HUES48 (cell line): ENCODE results near the gene BABAM2.
"Not testable (repeated sequence)": the region's sequence is repeated elsewhere in the genome, so short reads cannot be mapped to it uniquely, and the experiment has no call there.

Experiments
- H3K27ac ChIP-seq: one replicate; pipeline ENCODE4 v1.7.0; 2013; ENCODE audit warnings: low read depth, low read length, inconsistent platforms
- H3K27me3 ChIP-seq: 2 replicates; pipeline ENCODE4 v1.6.1; 2013; ENCODE audit warnings: mild to moderate bottlenecking, low read length; ENCODE audit not compliant: control insufficient read depth, insufficient read depth
- H3K36me3 ChIP-seq: 2 replicates; pipeline ENCODE4 v1.6.1; 2013; ENCODE audit warnings: low read length; ENCODE audit not compliant: control insufficient read depth, insufficient read depth
- H3K4me1 ChIP-seq: 2 replicates; pipeline ENCODE4 v1.6.1; 2013; ENCODE audit warnings: mild to moderate bottlenecking, low read length; ENCODE audit not compliant: control insufficient read depth, insufficient read depth
- H3K4me3 ChIP-seq: 2 replicates; pipeline ENCODE4 v1.5.1; 2013; ENCODE audit warnings: mild to moderate bottlenecking, low read depth, low read length
- H3K9ac ChIP-seq: 2 replicates; pipeline ENCODE4 v1.6.1; 2013; ENCODE audit warnings: mild to moderate bottlenecking, low read depth, low read length, moderate library complexity
- H3K9me3 ChIP-seq: 2 replicates; pipeline ENCODE4 v1.6.1; 2013; ENCODE audit warnings: low read length; ENCODE audit not compliant: control insufficient read depth, insufficient read depth

The BABAM2 gene

DNA sequence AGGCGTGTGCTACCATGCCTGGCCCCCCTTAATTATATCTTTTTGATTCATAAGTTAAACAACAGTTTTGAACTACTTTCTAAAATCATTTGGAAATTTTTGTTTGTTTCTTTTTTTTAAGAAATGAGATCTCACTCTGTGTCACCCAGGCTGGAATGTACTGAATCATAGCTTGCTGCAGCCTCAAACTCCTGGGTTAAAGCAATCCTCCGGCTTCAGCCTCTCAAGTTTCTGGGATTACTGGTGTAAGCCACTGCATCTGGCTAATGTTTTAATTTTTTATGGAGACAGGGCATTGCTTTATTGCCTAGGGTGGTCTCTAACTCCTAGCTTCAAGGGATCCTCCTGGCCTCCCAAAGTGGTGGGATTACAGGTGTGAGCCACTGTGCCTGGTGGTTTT is 71.5 kb downstream of the BABAM2 start:
- H3K4me1 ChIP-seq, result no peaks in the 10 kb centered on the region
- no peaks in the 10 kb centered on the region for H3K27me3 ChIP-seq
- H3K27ac ChIP-seq, result no peak overlapping the region
- no peaks in the 10 kb centered on the region for H3K36me3 ChIP-seq
- H3K9me3 ChIP-seq, result no peaks in the 10 kb centered on the region
- no peak overlapping the region for H3K4me3 ChIP-seq
- no peak overlapping the region for H3K9ac ChIP-seq

DNA sequence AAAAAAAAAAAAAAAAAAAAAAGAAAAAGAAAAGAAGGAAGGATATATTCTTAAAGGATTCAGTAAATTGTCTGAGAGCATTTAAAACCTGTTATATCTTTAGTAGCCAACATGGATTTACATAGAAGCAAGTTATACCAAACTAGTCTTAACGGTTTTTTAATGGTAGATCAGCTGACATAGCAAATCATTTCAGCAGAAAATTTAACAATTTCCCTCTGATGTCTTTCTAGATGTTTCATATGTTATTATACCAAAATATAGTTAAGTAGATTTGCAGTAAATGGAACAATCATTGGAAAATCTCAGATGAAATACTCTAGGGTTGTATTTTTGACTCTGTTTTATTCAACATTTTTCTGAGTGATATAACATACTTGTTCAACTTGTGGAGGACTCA is 72.9 kb downstream of the BABAM2 start:
- Histone ChIP-seq H3K36me3 (no peaks in the 10 kb centered on the region), H3K27ac (no peak overlapping the region), H3K27me3 (no peaks in the 10 kb centered on the region), H3K9ac (no peak overlapping the region), H3K4me3 (no peak overlapping the region), H3K4me1 (no peaks in the 10 kb centered on the region), H3K9me3 (no peaks in the 10 kb centered on the region)

DNA sequence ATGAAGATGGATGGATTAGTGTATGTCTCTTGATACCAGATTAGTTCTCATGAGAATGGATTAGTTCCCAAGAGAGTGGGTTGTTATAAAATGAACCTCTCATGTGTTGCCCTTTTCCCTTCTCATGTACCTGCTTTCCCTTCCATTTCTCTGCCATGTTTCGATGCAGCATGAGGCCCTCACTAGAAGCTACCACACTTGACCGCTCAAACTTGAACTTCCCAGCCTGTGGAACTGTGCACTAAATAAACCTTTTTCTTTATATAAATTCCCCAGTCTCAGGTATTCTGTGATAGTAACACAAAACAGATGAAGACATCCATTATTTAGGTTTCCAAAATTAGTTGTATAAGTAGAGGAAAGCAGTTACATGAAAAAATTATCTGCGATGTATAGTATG is 73.5 kb downstream of the BABAM2 start:
- H3K9me3 ChIP-seq, result no peaks in the 10 kb centered on the region
- H3K27ac ChIP-seq, result no peak overlapping the region
- H3K4me1 ChIP-seq, result no peaks in the 10 kb centered on the region
- H3K4me3 ChIP-seq, result no peak overlapping the region
- H3K9ac ChIP-seq, result no peak overlapping the region
- H3K36me3 ChIP-seq, result no peaks in the 10 kb centered on the region
- no peaks in the 10 kb centered on the region for H3K27me3 ChIP-seq

DNA sequence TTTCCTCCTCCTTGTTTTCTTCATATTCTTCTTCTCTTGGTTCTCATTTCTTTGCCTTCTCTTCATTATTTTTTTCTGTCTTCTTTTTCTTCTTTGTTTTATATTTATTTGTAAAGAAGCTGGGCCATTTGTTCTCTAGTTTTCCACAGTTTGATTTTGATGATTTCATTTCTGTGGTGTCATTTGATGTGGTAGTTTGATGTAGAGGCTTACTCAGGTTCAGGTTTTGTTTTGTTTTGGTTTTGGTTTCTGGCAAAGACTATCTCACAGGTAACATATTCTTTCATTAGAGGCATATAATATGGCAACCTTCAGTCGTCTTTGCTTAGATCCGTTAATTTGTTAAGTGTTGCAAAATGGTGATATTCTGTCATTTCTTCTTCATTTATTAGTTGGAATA is 75.3 kb downstream of the BABAM2 start:
- no peaks in the 10 kb centered on the region for H3K4me1 ChIP-seq
- H3K27me3 ChIP-seq, result no peaks in the 10 kb centered on the region
- H3K27ac ChIP-seq, result no peak overlapping the region
- H3K4me3 ChIP-seq, result no peak overlapping the region
- H3K9me3 ChIP-seq, result no peaks in the 10 kb centered on the region
- H3K9ac ChIP-seq, result no peak overlapping the region
- H3K36me3 ChIP-seq, result no peaks in the 10 kb centered on the region

DNA sequence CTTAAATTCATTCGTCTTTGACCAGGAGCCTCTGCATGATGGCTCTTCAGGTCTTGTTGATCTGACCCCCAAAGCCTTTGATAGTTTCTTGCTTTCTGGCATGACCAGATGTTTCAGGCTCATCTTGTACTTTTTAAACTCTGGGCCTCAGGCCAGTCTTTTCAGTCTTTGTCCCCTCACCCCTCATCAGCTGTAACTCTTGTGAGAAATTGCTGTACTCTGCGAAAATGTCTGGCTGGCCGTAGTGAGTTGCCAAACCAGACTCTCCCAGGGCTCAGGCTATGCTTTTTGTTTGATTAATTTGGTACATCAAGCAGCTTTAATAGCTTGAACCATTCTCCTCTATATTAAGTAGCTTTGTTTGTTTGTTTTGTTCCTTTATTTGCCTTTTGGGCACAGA is 75.9 kb downstream of the BABAM2 start:
- H3K27me3 ChIP-seq, result no peaks in the 10 kb centered on the region
- H3K4me3 ChIP-seq, result no peak overlapping the region
- H3K4me1 ChIP-seq, result no peaks in the 10 kb centered on the region
- no peaks in the 10 kb centered on the region for H3K9me3 ChIP-seq
- no peaks in the 10 kb centered on the region for H3K36me3 ChIP-seq
- no peak overlapping the region for H3K9ac ChIP-seq
- H3K27ac ChIP-seq, result no peak overlapping the region

DNA sequence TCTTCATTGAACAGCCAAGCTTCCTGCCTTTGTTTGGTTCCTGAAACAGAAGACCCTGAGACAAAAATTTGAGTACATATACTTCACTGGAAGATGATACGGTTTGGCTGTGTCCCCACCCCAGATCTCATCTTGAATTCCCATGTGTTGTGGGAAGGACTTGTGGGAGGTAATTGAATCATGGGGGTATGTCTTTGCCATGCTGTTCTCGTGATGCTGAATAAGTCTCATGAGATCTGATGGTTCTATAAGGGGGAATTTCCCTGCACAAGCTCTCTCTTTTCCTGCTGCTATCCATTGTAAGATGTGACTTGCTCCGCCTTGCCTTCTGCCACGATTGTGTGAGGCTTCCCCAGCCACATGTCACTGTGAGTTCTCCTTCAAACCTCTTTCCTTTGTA is 76.5 kb downstream of the BABAM2 start:
- Histone ChIP-seq H3K4me3 (no peak overlapping the region), H3K27ac (no peak overlapping the region), H3K9ac (no peak overlapping the region), H3K27me3 (no peaks in the 10 kb centered on the region), H3K4me1 (no peaks in the 10 kb centered on the region), H3K9me3 (no peaks in the 10 kb centered on the region), H3K36me3 (no peaks in the 10 kb centered on the region)

DNA sequence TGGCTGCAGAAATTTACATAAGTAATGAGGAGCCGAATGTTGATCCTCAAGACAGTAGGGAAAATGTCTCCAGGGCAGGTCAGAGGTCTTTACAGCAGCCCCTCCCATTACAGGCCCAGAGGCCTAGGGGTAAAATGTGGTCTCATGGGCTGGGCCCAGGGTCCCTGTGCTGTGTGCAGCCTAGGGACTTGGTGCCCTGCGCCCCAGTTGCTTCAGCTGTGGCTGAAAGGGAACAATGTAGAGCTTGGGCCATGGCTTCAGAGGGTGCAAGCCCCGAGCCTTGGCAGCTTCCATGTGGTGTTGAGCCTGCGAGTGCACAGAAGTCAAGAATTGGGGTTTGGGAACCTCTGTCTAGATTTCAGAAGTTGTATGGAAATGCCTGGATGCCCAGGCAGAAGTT is 77.5 kb downstream of the BABAM2 start:
- H3K4me1 ChIP-seq, H3K27ac ChIP-seq, H3K9ac ChIP-seq, H3K36me3 ChIP-seq, H3K9me3 ChIP-seq, H3K4me3 ChIP-seq, H3K27me3 ChIP-seq: not testable (repeated sequence)

DNA sequence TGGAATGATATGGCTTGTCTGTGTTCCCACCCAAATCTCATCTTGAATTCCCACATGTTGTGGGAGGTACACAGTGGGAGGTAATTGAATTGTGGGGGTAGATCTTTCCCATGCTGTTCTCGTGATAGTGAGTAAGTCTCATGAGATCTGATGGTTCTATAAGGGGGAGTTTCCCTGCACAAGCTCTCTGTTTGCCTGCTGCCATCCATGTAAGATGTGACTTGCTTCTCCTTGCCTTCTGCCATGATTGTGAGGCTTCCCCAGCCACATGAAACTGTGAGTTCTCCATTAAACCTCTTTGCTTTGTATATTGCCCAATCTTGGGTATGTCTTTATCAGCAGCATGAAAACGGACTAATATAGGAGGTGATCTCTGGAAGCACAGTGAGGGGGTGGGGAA is 78.4 kb downstream of the BABAM2 start:
- H3K36me3 ChIP-seq, H3K27ac ChIP-seq, H3K9me3 ChIP-seq, H3K27me3 ChIP-seq, H3K4me1 ChIP-seq, H3K9ac ChIP-seq, H3K4me3 ChIP-seq: not testable (repeated sequence)

DNA sequence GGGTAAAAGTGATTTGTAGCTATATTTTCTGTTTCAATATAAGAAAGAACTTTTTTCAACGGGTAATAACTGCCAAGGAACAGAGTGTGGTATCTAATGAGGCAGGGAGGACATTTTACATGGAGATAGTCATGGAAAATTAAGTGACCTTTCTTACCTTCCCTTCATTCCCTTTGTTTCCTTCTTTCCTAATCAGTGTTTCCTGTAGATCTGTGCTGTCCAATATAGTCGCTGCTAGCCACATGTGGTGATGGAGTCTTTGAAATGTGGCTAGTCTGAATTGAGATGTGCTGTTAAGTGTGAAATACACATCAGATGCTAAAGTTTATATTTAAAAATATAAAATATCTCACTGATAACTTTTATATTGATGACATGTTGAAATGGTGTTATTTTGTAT is 81.8 kb downstream of the BABAM2 start:
- H3K27me3 ChIP-seq, result no peaks in the 10 kb centered on the region
- H3K4me1 ChIP-seq, result peaks cover 12% of the 10 kb centered on the region
- no peak overlapping the region for H3K4me3 ChIP-seq
- no peak overlapping the region for H3K9ac ChIP-seq
- no peaks in the 10 kb centered on the region for H3K36me3 ChIP-seq
- no peaks in the 10 kb centered on the region for H3K9me3 ChIP-seq
- H3K27ac ChIP-seq, result no peak overlapping the region

DNA sequence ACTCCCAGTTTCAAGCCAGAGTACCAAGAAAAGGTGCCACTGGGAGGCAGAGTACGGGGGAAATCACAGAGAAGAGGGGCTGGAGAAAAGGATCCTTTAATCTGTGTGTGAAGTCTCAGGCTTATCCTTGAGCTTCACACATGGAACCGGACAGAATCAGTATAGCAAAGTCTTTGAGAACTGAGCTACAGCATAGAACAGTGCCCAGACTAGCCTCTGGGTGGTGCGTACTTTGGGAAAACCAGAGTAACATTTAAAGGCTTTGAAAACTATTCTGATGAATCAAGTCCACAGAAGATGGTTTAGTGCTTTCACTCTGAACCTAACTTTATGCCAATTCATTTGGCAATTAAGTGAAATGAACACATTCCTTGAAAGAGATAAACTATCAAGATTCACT is 83.1 kb downstream of the BABAM2 start:
- Histone ChIP-seq H3K27ac (no peak overlapping the region), H3K9me3 (no peaks in the 10 kb centered on the region), H3K4me3 (no peak overlapping the region), H3K4me1 (peaks cover 12% of the 10 kb centered on the region), H3K9ac (no peak overlapping the region), H3K27me3 (no peaks in the 10 kb centered on the region), H3K36me3 (no peaks in the 10 kb centered on the region)

DNA sequence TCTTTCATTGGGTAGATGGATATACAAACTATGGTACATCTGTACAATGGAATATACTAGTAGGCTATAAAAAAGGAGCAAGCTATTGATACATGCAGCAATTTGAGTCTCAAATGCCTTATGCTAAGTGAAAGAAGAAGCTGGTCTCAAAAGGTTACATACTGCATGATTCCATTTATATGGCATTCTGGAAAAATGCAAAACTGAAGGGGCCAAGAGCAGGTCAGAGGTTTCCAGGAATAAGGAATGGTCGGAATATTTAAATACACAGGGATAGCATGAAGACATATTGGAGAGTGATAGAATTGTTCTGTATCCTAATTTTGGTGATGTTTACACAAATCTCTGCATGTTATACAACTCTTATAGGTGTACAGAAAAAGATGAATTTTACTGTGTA is 85.8 kb downstream of the BABAM2 start:
- Histone ChIP-seq H3K36me3 (no peaks in the 10 kb centered on the region), H3K27ac (no peak overlapping the region)

DNA sequence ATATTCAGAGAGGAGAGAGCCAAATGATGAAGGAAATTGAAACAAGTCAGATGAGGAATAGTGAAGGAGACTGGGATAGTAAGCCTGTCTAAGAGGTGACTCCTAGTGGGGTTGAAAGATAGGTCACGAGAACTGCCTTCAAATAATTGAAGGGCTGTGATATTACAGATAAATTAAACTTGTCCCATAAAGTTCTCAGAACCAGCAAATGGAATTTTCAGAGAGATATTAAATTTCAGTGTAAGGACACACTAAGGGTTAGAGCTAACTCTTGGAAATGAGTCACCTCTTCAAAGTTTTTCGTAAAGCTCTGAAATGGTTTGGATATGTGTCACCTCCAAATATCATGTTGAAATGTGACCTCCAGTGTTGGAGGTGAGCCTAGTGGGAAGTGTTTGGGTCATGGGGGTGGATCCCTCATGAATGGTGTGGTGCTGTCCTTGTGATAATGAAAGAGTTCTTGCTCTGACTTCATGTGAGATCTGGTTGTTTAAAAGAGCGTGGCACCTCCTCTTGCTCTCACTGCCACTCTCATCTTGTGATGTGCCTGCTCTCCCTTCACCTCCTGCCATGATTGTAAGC is 87.3 kb downstream of the BABAM2 start:
- Histone ChIP-seq H3K9me3 (no peaks in the 10 kb centered on the region), H3K4me1 (peaks cover 12% of the 10 kb centered on the region), H3K4me3 (no peak overlapping the region), H3K27ac (no peak overlapping the region), H3K27me3 (no peaks in the 10 kb centered on the region), H3K9ac (no peak overlapping the region), H3K36me3 (no peaks in the 10 kb centered on the region)

More for the DNA sequence above, 85.8 kb downstream of the BABAM2 start:
- Histone ChIP-seq H3K9ac (no peak overlapping the region), H3K27me3 (no peaks in the 10 kb centered on the region), H3K9me3 (no peaks in the 10 kb centered on the region), H3K4me3 (no peak overlapping the region), H3K4me1 (peaks cover 12% of the 10 kb centered on the region)
